Activated naive CD8-positive, alpha-beta T cell treated with anti-CD3 and anti-CD28 coated beads, Interleukin-2, amount 50 U/mL, for 16 hours (primary cell): ENCODE data around the gene SLA2.
A peak's percentile ranks its signal among the peaks of the same experiment; 100 is the strongest.
"Not testable (repeated sequence)": the region's sequence is repeated elsewhere in the genome, so short reads cannot be mapped to it uniquely, and the experiment has no call there.

Experiments used
- DNase-seq: peaks from one replicate; pipeline ENCODE4 v3.0.0-alpha.2; 2020; ENCODE audit warnings: low read depth, low spot score

Gene SLA2

DNA sequence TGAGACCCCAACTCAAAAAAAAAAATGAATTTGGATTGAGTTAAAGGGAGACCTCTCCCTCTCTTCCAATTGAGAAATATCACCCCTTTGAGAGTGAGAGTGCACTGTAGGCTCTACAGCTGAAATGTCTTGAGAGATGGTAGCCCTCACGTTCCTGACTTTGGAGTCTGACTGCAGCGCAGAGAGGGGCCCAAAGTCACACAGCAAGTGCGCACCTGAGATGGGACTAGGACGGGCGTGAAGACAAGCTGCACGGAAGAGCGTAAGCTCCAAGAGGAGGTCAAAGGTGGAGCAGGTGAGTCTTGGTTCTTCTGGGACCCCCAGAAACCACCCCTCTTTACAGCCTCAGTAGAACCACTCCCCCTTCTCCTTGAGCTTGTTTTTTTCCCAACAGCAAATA lies 643 bp downstream of the SLA2 start:
- DNase-seq, result no peak

GRCh38 chr20:36644706-36645095 lies 1.3 kb downstream of the SLA2 start:
- DNase-seq, result peak; percentile 15

- peak; percentile 43 for DNase-seq
Measured at GRCh38 chr20:36644032-36644705, 1.8 kb downstream of the SLA2 start.

GRCh38 chr20:36642136-36642535 lies 3.9 kb downstream of the SLA2 start:
- no peak for DNase-seq

DNA sequence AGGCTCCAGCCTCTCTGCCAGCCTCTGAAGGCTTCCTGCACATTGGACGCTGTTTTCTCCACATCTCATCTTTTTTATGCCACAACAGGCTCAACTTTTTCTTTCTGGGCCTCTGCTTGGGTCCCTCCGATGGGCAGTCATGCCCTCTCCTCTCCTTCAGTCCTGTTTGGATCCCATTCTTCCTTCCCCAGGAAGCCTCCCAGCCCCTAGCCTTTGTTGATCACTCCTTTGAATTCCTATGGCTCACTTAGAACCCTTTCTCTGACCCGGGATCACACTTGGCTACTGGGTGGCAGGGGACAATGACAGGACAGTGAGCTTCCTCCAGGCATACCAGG lies 4.5 kb downstream of the SLA2 start:
- DNase-seq, result no peak

DNA sequence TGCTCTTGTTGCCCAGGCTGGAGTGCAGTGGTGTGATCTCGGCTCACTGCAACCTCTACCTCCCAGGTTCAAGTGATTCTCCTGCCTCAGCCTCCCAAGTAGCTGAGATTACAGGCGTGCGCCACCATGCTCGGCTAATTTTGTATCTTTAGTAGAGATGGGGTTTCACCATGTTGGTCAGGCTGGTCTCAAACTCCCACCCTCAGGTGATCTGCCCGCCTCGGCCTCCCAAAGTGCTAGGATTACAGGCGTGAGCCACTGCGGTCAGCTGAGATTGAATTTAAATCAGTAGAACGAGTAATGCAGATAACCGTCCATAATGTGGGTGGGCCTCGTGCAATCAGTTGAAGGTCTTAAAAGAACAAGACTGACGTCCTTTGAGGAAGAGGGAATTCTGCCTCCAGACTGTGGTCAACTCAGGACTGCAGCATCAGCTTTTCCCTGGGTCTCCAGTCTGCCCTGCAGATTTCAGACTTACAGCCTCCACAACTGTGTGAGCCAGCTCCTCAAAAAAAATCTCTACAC lies 7.1 kb downstream of the SLA2 start:
- not testable (repeated sequence) for DNase-seq

DNA sequence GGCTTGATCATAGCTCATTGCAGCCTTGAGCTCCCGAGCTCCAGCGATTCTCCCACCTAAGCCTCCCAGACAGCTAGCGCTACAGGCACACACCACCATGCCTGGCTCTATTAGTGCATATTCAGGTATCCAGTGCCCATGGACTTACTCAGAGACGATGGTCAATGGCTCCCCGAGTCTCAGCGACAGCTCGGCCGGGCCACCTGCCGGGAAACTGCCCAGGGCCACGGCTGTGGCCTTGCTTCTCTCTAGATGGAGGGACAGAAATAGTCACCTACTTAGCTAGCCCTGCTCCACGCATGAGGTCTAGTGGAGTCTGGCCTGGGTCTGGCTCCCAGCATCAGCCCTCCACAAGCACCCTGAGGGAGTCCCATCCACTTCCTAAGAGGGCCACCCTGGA lies 11.7 kb downstream of the SLA2 start:
- no peak for DNase-seq

DNA sequence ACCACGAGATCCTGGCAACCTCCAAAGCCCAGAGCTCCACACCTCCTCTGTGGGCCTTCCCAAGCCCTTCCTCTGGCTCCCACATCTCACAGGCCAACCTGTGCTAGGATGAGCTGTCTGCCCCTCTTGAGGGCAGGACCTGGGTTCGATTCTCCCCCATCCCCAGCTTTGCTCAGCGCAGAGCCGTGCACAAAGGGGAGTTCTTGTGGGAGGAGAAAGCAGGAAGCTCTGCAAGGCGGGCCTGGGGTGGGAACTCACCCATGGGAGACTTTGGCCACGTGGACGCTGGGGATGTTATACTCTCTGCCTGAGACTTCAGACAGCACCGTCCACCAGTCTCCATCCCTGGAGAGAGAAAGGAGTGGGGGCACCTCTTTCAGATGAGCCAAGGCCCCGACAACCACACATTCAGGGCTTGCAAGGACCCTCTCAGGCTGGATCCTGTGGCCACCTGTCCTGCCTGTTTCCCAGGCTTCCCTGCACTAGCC lies 12.7 kb downstream of the SLA2 start:
- no peak for DNase-seq

DNA sequence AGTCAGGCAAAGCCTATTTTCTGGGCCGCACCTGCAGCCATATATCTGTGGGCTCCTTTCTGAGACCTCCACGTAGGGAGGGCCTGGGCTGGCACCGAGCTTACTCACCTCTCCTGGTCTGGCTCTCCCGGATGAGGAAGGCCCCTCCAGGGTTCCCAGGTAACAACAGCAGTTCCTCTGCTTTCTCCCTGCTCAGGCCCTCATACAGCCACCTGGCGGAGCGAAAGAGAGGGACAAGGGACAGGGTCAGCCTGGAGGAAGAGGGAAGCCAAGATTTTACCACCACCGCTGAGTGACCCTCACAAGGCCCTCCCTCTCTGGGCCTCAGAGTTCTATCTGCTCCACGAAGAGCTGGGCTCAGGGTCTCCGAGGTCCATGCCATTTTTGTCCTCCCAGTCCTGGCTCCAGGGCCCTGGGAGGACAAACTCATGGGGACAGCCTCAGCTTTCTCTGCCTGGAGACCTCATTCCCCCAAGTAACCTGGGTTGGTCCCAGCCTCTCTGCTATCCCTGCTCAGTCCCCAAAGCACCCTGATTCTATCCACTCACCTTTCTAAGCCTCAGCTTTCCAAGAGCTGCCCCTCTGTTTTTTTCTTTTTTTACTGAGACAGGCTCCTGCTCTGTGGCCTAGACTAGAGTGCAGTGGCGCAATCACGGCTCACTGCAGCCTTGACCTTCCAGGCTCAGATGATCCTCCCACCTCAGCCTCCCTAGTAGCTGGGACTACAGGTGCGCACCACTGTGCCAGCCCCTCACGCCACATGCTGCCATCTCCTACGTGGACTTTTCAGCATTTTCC lies 13.3 kb downstream of the SLA2 start:
- DNase-seq, result no peak

- no peak for DNase-seq
Measured at GRCh38 chr20:36632147-36632486, 13.9 kb downstream of the SLA2 start.

GRCh38 chr20:36631646-36632045 lies 14.3 kb downstream of the SLA2 start:
- no peak for DNase-seq

GRCh38 chr20:36629719-36630681 lies 16.0 kb downstream of the SLA2 start:
- no peak for DNase-seq

DNA sequence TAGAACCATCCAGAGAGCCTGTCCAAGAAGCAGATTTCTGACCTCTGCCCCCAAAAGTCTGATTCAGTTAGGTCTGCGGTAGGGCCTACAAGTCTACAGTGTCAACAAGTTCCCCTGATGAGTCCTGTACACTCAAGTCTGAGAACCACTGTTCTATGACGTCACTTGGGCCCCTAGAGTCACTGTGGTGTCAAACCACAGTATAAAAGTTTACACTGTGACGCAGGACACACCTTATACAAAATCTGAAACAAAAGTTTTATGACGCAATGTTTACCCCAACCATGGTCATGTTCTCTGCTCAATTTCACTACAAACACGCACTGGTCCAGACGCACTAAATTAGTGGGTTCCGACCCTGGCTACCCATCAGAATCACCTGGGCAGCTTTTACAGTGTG lies 17.9 kb downstream of the SLA2 start:
- DNase-seq, result no peak

GRCh38 chr20:36624944-36625324 lies 21.1 kb downstream of the SLA2 start:
- DNase-seq, result no peak

GRCh38 chr20:36624068-36624943 lies 21.7 kb downstream of the SLA2 start:
- no peak for DNase-seq

GRCh38 chr20:36623444-36623843 lies 22.6 kb downstream of the SLA2 start:
- DNase-seq, result no peak

DNA sequence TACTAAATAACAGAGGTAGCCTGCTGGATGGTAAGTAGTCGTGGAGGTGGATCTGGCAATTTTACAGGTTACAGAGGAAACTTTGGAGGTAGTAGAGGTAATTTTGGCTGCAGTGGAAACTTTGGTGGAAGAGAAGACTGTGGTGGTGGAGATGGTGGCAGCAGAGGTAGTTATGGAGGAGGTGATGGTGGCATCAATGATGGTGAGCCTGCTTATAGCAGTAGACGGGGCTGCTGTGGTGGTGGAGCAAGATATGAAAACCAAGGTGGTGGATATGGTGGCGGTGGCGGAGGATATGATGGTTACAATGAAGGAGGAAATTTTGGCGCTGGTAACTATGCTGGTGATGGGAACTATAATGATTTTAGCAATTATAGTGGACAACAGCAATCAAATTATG lies 25.1 kb downstream of the SLA2 start:
- DNase-seq, result no peak

DNA sequence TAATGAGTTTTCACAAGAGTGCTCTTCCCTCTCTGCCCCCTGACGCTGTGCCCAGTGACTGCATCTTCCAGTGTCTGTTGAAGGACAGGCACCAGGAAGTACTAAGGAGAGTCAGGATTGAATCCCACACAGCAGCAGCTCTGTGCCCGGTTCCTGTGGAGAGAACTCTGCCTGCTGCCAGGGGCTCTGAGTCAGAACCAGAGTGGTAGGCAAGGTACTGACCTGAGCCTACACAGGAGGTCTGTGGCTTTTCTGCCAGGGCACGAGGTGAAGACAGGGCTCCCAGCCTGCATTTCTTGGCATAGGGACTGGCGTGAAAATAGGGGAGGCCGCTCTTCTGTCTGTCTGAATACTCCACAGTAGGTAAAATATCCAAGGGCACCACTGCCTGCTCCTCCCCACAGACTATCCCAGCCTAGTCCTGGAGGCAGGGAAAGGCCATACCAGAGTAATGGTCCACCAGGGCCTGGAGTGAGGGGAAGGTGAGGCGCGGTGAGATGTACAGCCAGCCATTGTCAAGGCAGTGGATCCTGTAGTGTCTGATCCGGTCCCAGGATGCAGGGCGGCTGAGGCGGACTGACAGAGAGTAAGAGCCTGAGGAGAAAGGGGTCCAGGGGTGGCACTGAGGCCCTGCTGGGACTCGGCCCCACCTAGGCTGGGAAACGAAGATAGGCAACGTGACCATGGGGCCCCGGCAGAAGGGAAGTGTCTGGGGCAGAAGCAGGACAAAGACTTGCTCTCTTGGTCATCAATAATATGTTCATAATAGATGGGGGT lies 31.0 kb downstream of the SLA2 start:
- no peak for DNase-seq

DNA sequence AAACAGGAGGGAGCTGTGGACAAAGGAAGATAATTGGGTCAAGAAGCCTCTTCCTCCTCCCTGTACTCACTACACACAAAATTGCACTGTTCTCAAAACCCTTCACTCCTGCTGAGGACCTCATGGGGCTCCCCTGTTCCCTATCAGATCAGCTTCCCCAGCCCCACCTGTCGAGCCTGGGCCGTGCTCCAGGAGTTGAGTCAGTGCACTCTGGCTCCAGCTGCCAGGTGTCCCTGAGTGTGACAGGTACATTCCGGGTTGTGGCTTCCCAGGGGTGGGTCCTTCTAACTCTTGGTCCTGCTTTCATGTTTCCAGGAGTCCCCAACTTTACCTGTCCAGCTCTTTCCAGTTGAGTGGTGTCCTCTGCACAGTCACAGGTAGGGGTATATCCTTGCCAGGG lies 32.0 kb downstream of the SLA2 start:
- no peak for DNase-seq

- no peak for DNase-seq
Measured at GRCh38 chr20:36611625-36612024, 34.4 kb downstream of the SLA2 start.
